Measurements from ENCODE around the gene TIMM50.
A peak's percentile ranks its signal among the peaks of the same experiment; 100 is the strongest.

Gene TIMM50

DNA sequence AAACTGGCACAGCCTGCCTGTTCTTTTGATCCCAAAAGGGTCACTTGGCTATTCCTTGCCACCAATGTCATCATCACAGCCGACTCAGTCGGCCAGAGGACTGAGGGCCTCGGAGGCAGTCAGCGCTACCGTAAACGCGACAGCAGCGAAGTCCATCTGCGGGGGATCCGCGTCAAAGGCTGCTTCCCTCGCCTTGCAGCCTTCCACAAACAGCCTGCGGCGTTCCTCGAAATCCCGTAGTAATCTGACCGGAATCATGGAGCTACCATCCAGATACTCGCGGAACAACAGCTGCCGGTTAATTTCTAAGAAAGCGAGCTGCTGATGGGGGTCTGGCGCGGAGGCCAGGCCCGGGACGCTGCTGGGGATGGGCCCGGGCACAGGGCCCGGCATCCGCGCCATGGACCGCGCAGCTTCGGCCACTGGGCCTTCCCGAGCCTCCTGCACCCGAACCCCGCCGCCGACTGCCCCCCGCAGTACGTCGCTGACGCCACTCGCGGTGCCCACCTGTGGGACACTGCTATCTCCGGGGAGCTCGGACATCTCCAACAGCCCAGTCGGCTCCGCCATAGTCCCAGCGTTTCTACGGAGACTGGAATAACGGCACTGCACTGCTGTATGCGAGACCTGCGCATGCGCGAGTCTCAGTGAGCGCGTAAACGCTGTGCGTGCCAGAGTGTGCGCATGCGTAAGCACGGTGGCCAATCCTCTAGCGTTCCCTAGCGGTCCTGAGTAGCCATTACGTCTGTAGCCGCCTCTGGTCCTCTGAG is 51.8 kb downstream of the TIMM50 start, which contains the start of gene EID2B:
EID2B (minus strand) TSS at position 620 of the 770 bp plus-strand sequence; CDS start at position 570, 50 bp downstream.
- DNase-seq = peak; percentile 39 to 95 (median 88)

DNA sequence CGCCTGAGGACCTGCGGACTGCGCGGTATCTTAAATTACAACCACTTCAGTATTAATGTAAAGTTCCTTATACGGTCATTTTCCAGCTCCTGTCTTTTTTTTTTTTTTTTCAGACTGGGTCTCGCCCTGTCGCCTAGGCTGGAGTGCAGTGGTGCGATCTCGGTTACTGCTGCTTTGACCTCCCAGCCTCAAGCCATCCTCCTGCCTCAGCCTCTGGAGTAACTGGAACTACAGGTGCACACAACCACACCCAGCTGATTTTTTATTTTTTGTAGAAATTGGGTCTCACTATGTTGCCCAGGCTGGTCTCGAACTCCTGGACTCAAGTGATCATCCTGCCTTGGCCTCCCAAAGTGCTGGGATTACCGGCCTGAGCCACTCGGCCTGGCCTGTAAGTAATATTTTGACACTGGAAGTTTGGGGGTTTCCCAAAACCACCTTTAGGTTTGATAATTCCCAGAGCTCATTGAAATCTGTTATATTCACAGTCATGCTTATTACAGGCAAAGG is 52.4 kb downstream of the TIMM50 start:
- DNase-seq = no peak

DNA sequence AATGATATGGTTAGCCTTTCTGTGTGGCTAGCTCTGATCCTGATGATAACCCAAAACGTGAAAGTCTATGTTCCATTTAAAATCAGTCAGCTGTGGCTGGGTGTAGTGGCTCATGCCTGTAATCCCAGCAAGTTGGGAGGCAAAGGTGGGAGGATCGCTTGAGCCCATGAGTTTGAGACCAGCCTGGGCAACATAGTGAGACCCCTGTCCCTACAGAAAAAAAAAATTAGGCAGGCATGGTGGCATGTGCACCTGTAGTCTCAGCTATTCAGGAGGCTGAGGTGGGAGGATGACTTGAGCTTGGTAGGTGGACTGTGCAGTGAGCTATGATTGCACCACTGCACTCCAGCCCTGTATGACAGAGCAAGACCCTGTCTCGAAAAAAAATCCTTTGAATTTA is 53.2 kb downstream of the TIMM50 start:
- no peak for DNase-seq

DNA sequence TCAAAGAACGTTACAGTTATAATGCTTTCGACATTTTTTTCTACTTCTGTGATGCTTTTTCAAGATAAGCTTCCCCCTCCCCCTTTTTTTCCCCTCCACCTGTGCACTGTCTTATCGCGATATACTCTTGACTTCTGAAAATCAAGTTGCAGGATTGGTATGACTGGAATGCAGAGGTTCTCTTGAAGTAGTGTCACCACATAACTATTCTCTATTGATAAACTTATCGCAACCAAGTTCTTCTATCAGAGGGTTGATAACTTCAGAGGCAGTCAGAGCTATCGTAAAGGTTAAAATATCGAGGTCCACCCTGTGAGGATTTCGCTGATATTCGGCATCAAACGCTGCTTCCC is 58.5 kb downstream of the TIMM50 start:
- no peak for DNase-seq

DNA sequence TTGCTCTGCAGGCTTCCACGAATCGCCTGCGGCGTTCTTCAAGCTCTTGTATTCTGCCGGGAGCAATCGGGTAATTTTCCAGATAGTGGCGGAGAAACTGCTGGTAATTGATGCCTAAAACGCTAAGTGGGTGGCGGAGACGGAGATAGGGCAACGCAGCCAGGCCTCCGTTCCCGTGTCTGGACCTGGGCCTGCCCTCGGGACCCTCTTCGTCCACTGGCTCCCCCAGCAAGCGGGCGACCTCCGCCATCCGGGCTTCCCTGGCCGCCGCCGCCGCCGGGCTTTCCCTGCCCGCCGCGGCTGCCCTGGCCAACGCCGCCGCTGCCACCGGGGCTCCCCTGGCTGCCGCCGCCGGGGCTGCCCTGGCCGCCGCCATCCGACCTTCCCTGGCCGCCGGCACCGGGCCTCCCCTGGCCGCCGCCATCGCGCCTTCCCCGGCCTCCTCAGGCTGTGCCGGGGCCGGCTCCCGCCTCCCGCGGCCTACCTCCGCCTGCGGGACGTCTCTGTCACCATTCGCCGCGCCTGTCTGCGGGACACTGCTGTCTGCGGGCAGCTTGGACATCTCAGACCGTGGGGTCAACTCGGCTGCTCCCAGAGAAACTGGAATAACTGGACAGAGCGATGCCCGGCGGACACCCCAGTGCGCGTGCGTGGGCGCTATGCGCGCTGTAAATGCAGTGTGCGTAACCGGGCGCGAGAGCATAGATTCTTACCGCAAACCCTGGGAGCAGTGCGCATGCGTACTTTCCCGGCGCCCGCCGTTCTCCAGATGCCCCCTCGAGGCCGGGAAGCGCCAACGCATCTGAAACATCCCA is 59.1 kb downstream of the TIMM50 start, which contains the start of gene EID2:
EID2 (minus strand) TSS at position 644 of the 815 bp plus-strand sequence; CDS start at position 562, 82 bp downstream.
- DNase-seq = peak; percentile 57 to 97 (median 92)

DNA sequence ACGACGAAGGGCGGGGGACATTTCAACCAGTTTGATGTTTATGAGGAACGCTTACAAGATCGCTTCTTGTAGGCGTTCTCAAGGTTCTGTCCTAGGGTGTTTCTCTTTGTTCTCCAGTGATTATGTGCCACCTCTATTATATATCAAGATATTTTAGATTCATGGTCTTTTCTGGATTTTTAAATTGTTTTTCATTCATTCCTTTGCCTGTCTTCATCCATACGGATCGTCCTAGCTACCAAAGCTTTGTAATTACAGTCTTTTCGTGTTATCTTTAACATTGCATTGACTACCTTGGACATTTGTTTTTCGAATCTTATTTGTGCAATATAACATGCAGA is 59.7 kb downstream of the TIMM50 start:
- DNase-seq = no peak
